Uterus (tissue), 2 donors: ENCODE results near the gene LRG1.

Experiments used
- CTCF ChIP-seq, 4 experiments: fragments of 200-600 bp in 2 of 4; fragments of 450-650 bp in 2 of 4; sonication (generic) in 2 of 4; IDR thresholded peaks; one replicate each; pipeline ENCODE4 v1.5.1; 2016 to 2019; ENCODE audit warnings: antibody characterized with exemption in 4 of 4, mild to moderate bottlenecking in 2 of 4, moderate library complexity in 1 of 4
- POLR2A ChIP-seq, 2 donors: fragments of 450-650 bp; IDR thresholded peaks; one replicate each; pipeline ENCODE4 v1.6.1; 2016; ENCODE audit warnings: antibody characterized with exemption in 2 of 2, mild to moderate bottlenecking in 1 of 2, moderate library complexity in 1 of 2

DNA sequence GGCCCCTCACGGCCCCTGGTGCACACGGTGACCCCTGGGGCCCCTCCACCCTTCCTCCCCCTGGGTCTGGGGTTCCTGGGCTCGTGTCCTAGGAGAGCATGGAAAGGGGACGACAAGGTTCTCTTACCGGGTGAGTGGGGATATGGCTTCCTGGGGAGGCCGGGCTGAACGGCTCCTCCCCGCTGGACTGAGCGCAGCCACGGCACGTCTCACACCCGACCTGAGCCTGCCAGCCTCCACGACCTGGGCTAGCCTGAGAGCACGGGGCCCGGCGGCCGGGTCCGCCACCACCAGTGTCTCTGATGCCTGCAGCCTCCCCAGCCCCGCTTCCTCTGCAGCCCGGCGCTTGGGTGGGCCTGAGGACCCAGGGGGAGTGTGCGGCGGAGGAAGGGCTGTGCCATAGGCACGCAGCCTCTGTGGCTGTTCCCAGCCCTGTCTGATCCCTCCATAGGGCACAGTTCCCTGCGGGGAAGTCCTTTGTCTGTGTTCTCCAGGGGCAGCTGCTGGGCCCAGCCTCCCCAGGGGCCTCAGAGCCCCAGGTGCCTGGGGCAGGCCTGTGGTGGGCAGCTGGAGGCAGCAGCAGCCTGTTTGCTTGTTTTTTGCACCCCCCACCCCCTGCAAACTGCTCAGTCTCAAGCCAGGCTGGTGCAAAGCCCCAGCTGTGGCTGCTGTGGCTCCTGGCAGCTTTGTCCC is 36.6 kb downstream of the LRG1 start:
- no peak for TF ChIP-seq CTCF (IDR thresholded peaks at IDR 0.05)
- no peak for TF ChIP-seq POLR2A (IDR thresholded peaks at IDR 0.05)
